HTERT RPE-1 (cell line): ENCODE results near the gene LGALS7B.
"Not testable (repeated sequence)": the region's sequence is repeated elsewhere in the genome, so short reads cannot be mapped to it uniquely, and the experiment has no call there.

ENCODE experiments used
- in situ Hi-C: fragments of 300-500 bp; cut with MboI; formaldehyde crosslinking; loops from 4 replicates; pipeline ENCODE4 v1.14.3; 2020; ENCODE audit warnings: low sequenced_read_pairs

The LGALS7B gene

GRCh38 chr19:38817081-38817480 lies 28.1 kb downstream of the LGALS7B start:
- in situ Hi-C loops, result no loop called here

- in situ Hi-C loops, result no loop called here
Observed at GRCh38 chr19:38819231-38819920, 30.4 kb downstream of the LGALS7B start.

- in situ Hi-C loops, result not testable (repeated sequence)
Observed at GRCh38 chr19:38821230-38821825, 32.3 kb downstream of the LGALS7B start.

- in situ Hi-C loops, result not testable (repeated sequence)
Observed at GRCh38 chr19:38825936-38826335, 36.9 kb downstream of the LGALS7B start.

- in situ Hi-C loops, result no loop called here
Observed at GRCh38 chr19:38826856-38827551, 38.0 kb downstream of the LGALS7B start.

GRCh38 chr19:38829203-38829602 lies 40.2 kb downstream of the LGALS7B start:
- in situ Hi-C loops, result not testable (repeated sequence)

- in situ Hi-C loops, result no loop called here
Observed at GRCh38 chr19:38830039-38830733, 41.2 kb downstream of the LGALS7B start.

- in situ Hi-C loops, result no loop called here
Observed at GRCh38 chr19:38831142-38831605, 42.2 kb downstream of the LGALS7B start.

GRCh38 chr19:38833092-38833425 lies 44.1 kb downstream of the LGALS7B start:
- in situ Hi-C loops, result no loop called here

GRCh38 chr19:38834104-38834490 lies 45.1 kb downstream of the LGALS7B start:
- in situ Hi-C loops, result no loop called here

GRCh38 chr19:38834590-38834989 lies 45.6 kb downstream of the LGALS7B start:
- in situ Hi-C loops, result no loop called here

GRCh38 chr19:38836159-38836982 lies 47.4 kb downstream of the LGALS7B start:
- in situ Hi-C loops, result no loop called here

GRCh38 chr19:38836983-38837626 lies 48.1 kb downstream of the LGALS7B start:
- in situ Hi-C loops, result no loop called here

- in situ Hi-C loops, result no loop called here
Observed at GRCh38 chr19:38837656-38838121, 48.7 kb downstream of the LGALS7B start.

GRCh38 chr19:38838208-38838985 lies 49.4 kb downstream of the LGALS7B start:
- in situ Hi-C loops, result no loop called here

GRCh38 chr19:38838986-38839761 lies 50.2 kb downstream of the LGALS7B start:
- in situ Hi-C loops, result no loop called here

- in situ Hi-C loops, result no loop called here
Observed at GRCh38 chr19:38839816-38840582, 51.0 kb downstream of the LGALS7B start.

- in situ Hi-C loops, result no loop called here
Observed at GRCh38 chr19:38840583-38840968, 51.6 kb downstream of the LGALS7B start.
